ENCODE results near the gene C1QL1. TPM values are rescaled to one million over a fixed set of nuclear protein-coding genes. Genes with fewer than 3 reads are reported as not detected.

C1QL1 gene
- total and polyA plus RNA-seq, 12 donors: 0.37 to 25.6 (median 1.6) TPM

- H3K4me3 ChIP-seq: no peak overlapping the region
- ATAC-seq: no peak
- no peak for TF ChIP-seq CTCF (IDR thresholded peaks at IDR 0.05)
- peaks cover 6 to 40% (median 27%) of the 10 kb centered on the region in 9 donors for H3K4me1 ChIP-seq
- no peaks in the 10 kb centered on the region for H3K36me3 ChIP-seq
- H3K27ac ChIP-seq: no peak overlapping the region
- no peaks in the 10 kb centered on the region for H3K9me3 ChIP-seq
- 65 to 69% methylated on average over 8 of the region's 8 CpGs for WGBS, 2 donors
- DNase-seq: no peak
- peaks cover 6 to 80% (median 29%) of the 10 kb centered on the region in 7 donors for H3K27me3 ChIP-seq
- intact Hi-C loops (cut with DNase I): loop anchor here in 1 of 10 donors (5.0 kb wide), 1 partner anchor 50 kb away; no protein-coding TSS in a partner anchor
Observed at GRCh38 chr17:44971776-44972483, 3.8 kb upstream of the C1QL1 start.

DNA sequence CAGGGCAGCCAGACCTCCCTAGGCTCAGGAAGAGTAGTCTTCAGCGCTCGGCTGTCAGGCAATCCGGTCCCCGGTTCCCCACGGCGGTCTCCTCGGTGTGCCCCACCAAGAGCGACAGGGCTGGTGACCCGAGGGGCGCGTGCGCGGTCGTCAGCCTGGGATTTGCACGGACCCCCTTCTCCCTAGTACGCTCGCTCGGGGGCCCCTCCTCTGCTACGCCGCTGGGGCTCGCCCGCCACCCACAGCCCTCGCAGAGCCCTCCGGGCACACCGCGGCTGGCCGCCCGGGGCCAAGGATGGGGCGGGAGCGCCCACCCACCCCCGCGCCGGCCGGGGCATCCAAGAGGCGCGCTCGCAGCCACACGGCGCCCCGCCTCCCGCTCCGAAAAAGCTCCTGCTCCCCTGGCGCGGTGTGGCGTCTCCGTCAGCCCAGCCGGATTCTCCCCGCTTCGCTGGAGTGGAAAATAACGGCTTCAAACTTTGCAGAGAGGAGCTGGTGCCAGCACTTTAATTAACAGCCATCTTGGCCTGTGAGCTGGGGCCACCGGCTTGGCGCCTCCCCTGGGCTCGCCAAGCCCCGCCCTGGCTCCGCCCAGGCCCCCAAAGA, 2.1 kb upstream of the C1QL1 start:
- TF ChIP-seq CTCF (IDR thresholded peaks at IDR 0.05): no peak
- Histone ChIP-seq H3K9me3 (no peaks in the 10 kb centered on the region), H3K27ac (peak overlapping the region in 9 of 10 donors; percentile 19 to 85 (median 65)), H3K4me3 (peak overlapping the region; percentile 1 to 62 (median 52)), H3K4me1 (peaks cover 6 to 35% (median 26%) of the 10 kb centered on the region in 9 donors), H3K36me3 (no peaks in the 10 kb centered on the region), H3K27me3 (peaks cover 23 to 89% (median 39%) of the 10 kb centered on the region in 7 donors)
- WGBS, 2 donors: 1 to 2% methylated on average over 47 to 54 of the region's 55 CpGs
- ATAC-seq (peak in 6 of 8 donors; percentile 18 to 42 (median 30)), DNase-seq (peak; percentile 35 to 45)
- intact Hi-C loops (cut with DNase I): loop anchor here in 1 of 10 donors (5.0 kb wide), 1 partner anchor 48 kb away; no protein-coding TSS in a partner anchor

DNA sequence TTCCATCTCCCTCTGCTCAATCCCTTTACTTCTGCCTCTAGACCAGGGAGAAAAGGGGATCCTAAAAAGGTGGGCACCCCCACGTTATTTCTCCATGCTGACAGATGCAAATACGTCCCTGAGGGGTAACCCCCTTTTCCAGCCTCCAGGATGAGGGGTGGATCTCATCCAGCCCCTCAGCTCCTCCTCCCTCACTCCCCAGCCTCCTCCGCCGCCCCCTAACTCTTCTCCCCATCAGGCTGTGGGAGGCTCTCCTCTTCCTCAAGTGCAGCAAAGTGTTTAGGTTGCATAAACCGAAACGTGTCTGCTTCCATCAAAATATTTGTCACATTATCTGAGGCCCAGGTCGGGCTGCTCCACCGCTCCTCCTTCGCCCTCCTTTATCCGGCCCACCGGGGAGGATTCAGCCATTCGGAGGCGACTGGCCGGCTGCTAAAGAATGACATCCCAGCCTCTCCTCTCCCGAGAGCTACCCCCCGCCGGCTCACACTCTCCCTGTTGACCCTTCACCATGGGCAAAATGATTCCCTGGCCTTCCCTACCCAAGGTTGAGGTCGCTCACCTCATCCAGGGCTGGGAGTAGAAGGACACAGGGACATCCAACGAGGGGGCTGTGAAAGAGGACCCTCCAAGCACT, 1.2 kb upstream of the C1QL1 start:
- Histone ChIP-seq H3K4me1 (peaks cover 6 to 35% (median 26%) of the 10 kb centered on the region in 9 donors), H3K27ac (no peak overlapping the region), H3K4me3 (peak overlapping the region in 1 of 10 donors; percentile 50), H3K36me3 (no peaks in the 10 kb centered on the region), H3K27me3 (peaks cover 26 to 93% (median 49%) of the 10 kb centered on the region in 7 donors), H3K9me3 (no peaks in the 10 kb centered on the region)
- WGBS, 2 donors: 62% methylated on average over 19 of the region's 19 CpGs
- ATAC-seq (no peak), DNase-seq (no peak)
- intact Hi-C loops (cut with DNase I): loop anchor here in 2 of 10 donors (2.0 to 5.0 kb wide), 2 partner anchors 47 to 48 kb away; no protein-coding TSS in a partner anchor
- TF ChIP-seq CTCF (IDR thresholded peaks at IDR 0.05): no peak

DNA sequence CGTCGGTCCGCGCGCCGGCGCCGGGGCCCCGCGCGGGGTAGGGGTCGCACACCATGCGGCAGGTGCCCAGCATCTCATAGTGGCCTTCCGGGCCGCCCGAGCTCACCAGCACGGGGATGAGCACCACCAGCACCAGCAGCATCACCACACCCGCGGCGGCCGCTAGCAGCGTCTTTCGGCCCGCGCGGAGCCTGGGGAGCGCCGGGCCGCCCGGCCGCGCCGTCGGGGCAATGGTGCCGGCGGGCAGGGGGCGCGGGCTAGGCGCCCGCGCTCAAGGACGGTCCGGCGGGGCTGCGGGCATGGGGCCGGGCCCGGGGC, 237 bp downstream of the C1QL1 start:
- no peak for ATAC-seq
- H3K36me3 ChIP-seq: no peaks in the 10 kb centered on the region
- H3K4me3 ChIP-seq: peak overlapping the region in 2 of 10 donors; percentile 18 to 24
- no peak for TF ChIP-seq CTCF (IDR thresholded peaks at IDR 0.05)
- H3K9me3 ChIP-seq: no peaks in the 10 kb centered on the region
- 0 to 2% methylated on average over 33 to 47 of the region's 47 CpGs for WGBS, 2 donors
- H3K4me1 ChIP-seq: peaks cover 6 to 35% (median 26%) of the 10 kb centered on the region in 9 donors
- DNase-seq: no peak
- intact Hi-C loops (cut with DNase I): loop anchor here in 2 of 10 donors (2.0 to 5.0 kb wide), 2 partner anchors 46 to 47 kb away; no protein-coding TSS in a partner anchor
- H3K27ac ChIP-seq: no peak overlapping the region
- peaks cover 26 to 88% (median 60%) of the 10 kb centered on the region in 7 donors for H3K27me3 ChIP-seq
